A673 (cell line): ENCODE results near the gene WBP2. TPM values are rescaled to one million over a fixed set of nuclear protein-coding genes. Genes with fewer than 3 reads are reported as not detected.

Experiments
- BruUV-seq: library from RNA; stranded (reverse); fragments of 400-500 nt; replicated peaks from 2 replicates; lab custom pipeline; 2021; lab: Mats Ljungman, UMichigan
- CTCF ChIA-PET: fragments of 300-600 bp; sonication (Branson Sonifier 250); formaldehyde crosslinking; loops from one replicate; lab custom pipeline; 2022; ENCODE audit warnings: antibody characterized with exemption; lab: Charles Lee
- POLR2A ChIA-PET: fragments of 300-600 bp; sonication (Branson Sonifier 250); formaldehyde crosslinking; loops from one replicate; lab custom pipeline; 2022; ENCODE audit warnings: antibody characterized with exemption; ENCODE audit not compliant: low non-redundant PET; lab: Charles Lee
- DNase-seq: peaks from one replicate; pipeline ENCODE4 v3.0.0-alpha.2; 2015; ENCODE audit warnings: low spot score
- H3K27ac ChIP-seq: fragments of 200-600 bp; sonication (generic); 2 replicates; pipeline ENCODE4 v1.5.1; 2016; ENCODE audit warnings: mixed run types, low read depth, mild to moderate bottlenecking, mixed read lengths, antibody characterized with exemption, low read length; ENCODE audit not compliant: poor library complexity, severe bottlenecking
- H3K27me3 ChIP-seq: fragments of 200-600 bp; sonication (generic); replicated peaks from 2 replicates; pipeline ENCODE4 v1.6.1; 2017; ENCODE audit warnings: mixed run types, low read depth, mild to moderate bottlenecking, mixed read lengths, antibody characterized with exemption, low read length; ENCODE audit not compliant: insufficient read depth, poor library complexity
- H3K36me3 ChIP-seq: fragments of 200-600 bp; sonication (generic); 2 replicates; pipeline ENCODE4 v1.6.1; 2016; ENCODE audit warnings: mixed run types, mild to moderate bottlenecking, mixed read lengths, antibody characterized with exemption, low read length; ENCODE audit not compliant: insufficient read depth, poor library complexity, severe bottlenecking
- H3K4me1 ChIP-seq: fragments of 200-600 bp; sonication (generic); 2 replicates; pipeline ENCODE4 v1.6.1; 2017; ENCODE audit warnings: mixed run types, mild to moderate bottlenecking, mixed read lengths, antibody characterized with exemption, low read length; ENCODE audit not compliant: insufficient read depth, poor library complexity, severe bottlenecking
- H3K4me3 ChIP-seq: fragments of 200-600 bp; sonication (generic); 2 replicates; pipeline ENCODE4 v1.5.1; 2016; ENCODE audit warnings: low read depth, mixed run types, mild to moderate bottlenecking, mixed read lengths, low read length; ENCODE audit not compliant: poor library complexity, severe bottlenecking
- H3K9me3 ChIP-seq: fragments of 200-600 bp; sonication (generic); 2 replicates; pipeline ENCODE4 v1.6.1; 2016; ENCODE audit warnings: mixed run types, low read depth, mild to moderate bottlenecking, mixed read lengths, antibody characterized with exemption, low read length; ENCODE audit not compliant: poor library complexity, severe bottlenecking
- EZH2 ChIP-seq: fragments of 200-600 bp; sonication (generic); IDR thresholded peaks from 2 replicates; pipeline ENCODE4 v1.6.1; 2017; ENCODE audit warnings: borderline replicate concordance, low read depth, mild to moderate bottlenecking, mixed read lengths, antibody characterized with exemption, low read length; ENCODE audit not compliant: poor library complexity, severe bottlenecking
- intact Hi-C: fragments of 100-400 bp; cut with micrococcal nuclease; formaldehyde crosslinking; loops from one replicate; pipeline ENCODE4 v1.10.0; 2022; ENCODE audit not compliant: unreplicated experiment
- total RNA-seq: library from RNA; stranded (reverse); gene quantifications from 2 replicates; pipeline ENCODE4 v1.2.3, GENCODE V29; 2021
- TF ChIP-seq, protein P1 (sequence below): fragments of 300-800, 200-600 bp; sonication (generic); conservative IDR thresholded peaks from 2 replicates; pipeline ENCODE4 v1.5.1; 2017; ENCODE audit warnings: low read depth, mild to moderate bottlenecking, antibody characterized with exemption, low read length, moderate library complexity, mixed read lengths

Gene WBP2
- total RNA-seq, 1 experiment from 2014 or later, result 70.3 TPM

DNA sequence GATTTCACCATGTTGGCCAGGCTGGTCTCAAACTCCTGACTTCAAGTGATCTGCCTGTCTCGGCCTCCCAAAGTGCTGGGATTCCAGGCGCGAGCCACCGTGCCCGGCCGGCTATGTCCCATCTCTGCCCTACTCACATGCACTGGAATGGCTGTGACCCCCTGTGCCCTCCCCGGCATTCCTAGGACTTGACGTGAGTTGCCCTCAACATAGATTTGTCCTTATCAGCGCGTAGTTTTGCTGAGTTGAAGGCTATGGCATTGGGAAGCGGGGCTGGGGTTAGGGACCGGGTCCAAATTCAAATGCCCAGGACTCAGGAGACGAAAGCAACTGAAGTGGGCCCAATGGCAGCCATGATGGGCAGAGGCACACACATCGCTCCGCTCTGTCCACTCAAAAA is 16.7 kb downstream of the WBP2 start:
- H3K4me1 ChIP-seq, result peaks cover 9% of the 10 kb centered on the region
- no peak for TF ChIP-seq EZH2
- TF ChIP-seq, protein P1, sequence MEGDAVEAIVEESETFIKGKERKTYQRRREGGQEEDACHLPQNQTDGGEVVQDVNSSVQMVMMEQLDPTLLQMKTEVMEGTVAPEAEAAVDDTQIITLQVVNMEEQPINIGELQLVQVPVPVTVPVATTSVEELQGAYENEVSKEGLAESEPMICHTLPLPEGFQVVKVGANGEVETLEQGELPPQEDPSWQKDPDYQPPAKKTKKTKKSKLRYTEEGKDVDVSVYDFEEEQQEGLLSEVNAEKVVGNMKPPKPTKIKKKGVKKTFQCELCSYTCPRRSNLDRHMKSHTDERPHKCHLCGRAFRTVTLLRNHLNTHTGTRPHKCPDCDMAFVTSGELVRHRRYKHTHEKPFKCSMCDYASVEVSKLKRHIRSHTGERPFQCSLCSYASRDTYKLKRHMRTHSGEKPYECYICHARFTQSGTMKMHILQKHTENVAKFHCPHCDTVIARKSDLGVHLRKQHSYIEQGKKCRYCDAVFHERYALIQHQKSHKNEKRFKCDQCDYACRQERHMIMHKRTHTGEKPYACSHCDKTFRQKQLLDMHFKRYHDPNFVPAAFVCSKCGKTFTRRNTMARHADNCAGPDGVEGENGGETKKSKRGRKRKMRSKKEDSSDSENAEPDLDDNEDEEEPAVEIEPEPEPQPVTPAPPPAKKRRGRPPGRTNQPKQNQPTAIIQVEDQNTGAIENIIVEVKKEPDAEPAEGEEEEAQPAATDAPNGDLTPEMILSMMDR, result no peak
- POLR2A ChIA-PET, result no interaction called here
- CTCF ChIA-PET, result no interaction called here
- H3K27ac ChIP-seq, result no peak overlapping the region
- H3K4me3 ChIP-seq, result no peak overlapping the region
- intact Hi-C loops, result no loop called here
- no peaks in the 10 kb centered on the region for H3K27me3 ChIP-seq
- no peaks in the 10 kb centered on the region for H3K9me3 ChIP-seq
- no peaks in the 10 kb centered on the region for H3K36me3 ChIP-seq
- BruUV-seq, result no TSS peak
- no peak for DNase-seq

DNA sequence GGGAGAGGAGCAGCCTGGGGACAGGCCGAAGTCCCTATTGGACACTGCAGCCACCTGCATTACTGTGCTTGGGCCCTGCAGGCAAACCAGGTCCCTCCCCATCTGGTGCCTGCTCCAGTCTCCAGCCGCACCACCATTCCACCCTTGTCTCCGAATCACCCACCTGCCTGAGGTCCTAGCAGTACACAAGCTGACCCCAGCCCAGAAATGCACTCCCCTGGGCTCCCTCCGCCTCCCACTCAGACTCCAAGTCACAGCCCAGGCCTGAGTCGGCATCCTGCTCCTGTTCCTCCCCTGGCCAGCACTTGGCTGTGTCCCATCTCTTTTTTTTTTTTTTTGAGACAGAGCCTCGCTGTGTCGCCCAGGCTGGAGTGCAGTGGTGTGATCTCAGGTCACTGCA is 17.2 kb downstream of the WBP2 start:
- ChIA-PET CTCF (no interaction called here), POLR2A (no interaction called here)
- Histone ChIP-seq H3K9me3 (no peaks in the 10 kb centered on the region), H3K27ac (no peak overlapping the region), H3K36me3 (no peaks in the 10 kb centered on the region), H3K27me3 (no peaks in the 10 kb centered on the region), H3K4me3 (no peak overlapping the region), H3K4me1 (peaks cover 9% of the 10 kb centered on the region)
- no peak for DNase-seq
- no TSS peak for BruUV-seq
- TF ChIP-seq, protein P1, result no peak
- no peak for TF ChIP-seq EZH2
- intact Hi-C loops, result no loop called here

DNA sequence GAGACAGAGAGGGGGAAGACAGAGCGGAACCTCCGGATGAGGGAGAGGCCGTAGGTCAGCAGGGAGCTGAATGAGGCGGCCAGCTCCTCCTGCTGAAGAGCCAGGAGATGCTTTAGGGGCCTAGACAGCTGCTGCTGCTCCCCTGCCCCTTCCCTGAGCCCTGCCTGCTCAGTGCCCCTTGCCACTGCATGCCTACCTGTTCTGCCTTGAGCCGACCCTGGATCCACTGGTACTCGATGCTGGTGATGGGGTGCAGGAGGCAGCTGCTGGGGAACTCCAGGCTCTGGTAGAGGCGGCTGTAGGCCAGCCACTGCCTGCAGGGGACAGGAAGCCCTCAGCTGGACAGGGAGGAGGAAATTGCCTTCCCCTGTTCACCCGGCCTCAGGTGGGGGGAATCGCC is 18.5 kb downstream of the WBP2 start:
- no peaks in the 10 kb centered on the region for H3K9me3 ChIP-seq
- BruUV-seq, result no TSS peak
- H3K4me3 ChIP-seq, result no peak overlapping the region
- intact Hi-C loops, result no loop called here
- TF ChIP-seq EZH2, result no peak
- TF ChIP-seq, protein P1, result no peak
- DNase-seq, result no peak
- no peaks in the 10 kb centered on the region for H3K36me3 ChIP-seq
- H3K4me1 ChIP-seq, result peaks cover 9% of the 10 kb centered on the region
- H3K27me3 ChIP-seq, result no peaks in the 10 kb centered on the region
- ChIA-PET POLR2A (no interaction called here), CTCF (interaction anchor here (0.8 kb wide), 1 partner anchor 163 kb away, joined by 3 read pairs; no protein-coding TSS in a partner anchor)
- no peak overlapping the region for H3K27ac ChIP-seq
